ENCODE results near the gene DNAJC30. TPM values are rescaled to one million over a fixed set of nuclear protein-coding genes. Genes with fewer than 3 reads are reported as not detected.
A peak's percentile ranks its signal among the peaks of the same experiment; 100 is the strongest.

The DNAJC30 gene
- polyA plus RNA-seq, 1 donor from 2014 or later = 1.3 TPM

GRCh38 chr7:73702226-73702625, 19.0 kb upstream of the DNAJC30 start:
- H3K36me3 ChIP-seq (ENCODE audit: insufficient read depth, low read length) = no peaks in the 10 kb centered on the region
- no peaks in the 10 kb centered on the region for H3K9me2 ChIP-seq (ENCODE audit: insufficient read depth, low read length)
- H3F3A ChIP-seq (ENCODE audit: insufficient read depth, low read length, poor library complexity, severe bottlenecking) = no peaks in the 10 kb centered on the region
- TF ChIP-seq TAF1 (IDR thresholded peaks at IDR 0.05; ENCODE audit: low read depth) (no peak), EZH2 (IDR thresholded peaks at IDR 0.05; ENCODE audit: borderline replicate concordance, insufficient read depth, low read length, poor library complexity, severe bottlenecking) (no peak), SMC3 (conservative IDR thresholded peaks at IDR 0.05; ENCODE audit: poor library complexity) (no peak), MXI1 (conservative IDR thresholded peaks at IDR 0.05; ENCODE audit: poor library complexity, severe bottlenecking) (no peak), EP300 (conservative IDR thresholded peaks at IDR 0.05; ENCODE audit: poor library complexity, severe bottlenecking) (no peak), POLR2AphosphoS5 (IDR thresholded peaks at IDR 0.05) (no peak), CTCF (IDR thresholded peaks at IDR 0.05; ENCODE audit: poor library complexity, severe bottlenecking) (no peak), REST (IDR thresholded peaks at IDR 0.05; ENCODE audit: borderline replicate concordance) (no peak), RAD21 (conservative IDR thresholded peaks at IDR 0.05) (no peak)
- H3K9me3 ChIP-seq (ENCODE audit: low read length) = no peaks in the 10 kb centered on the region
- no peak overlapping the region for H3K4me3 ChIP-seq (ENCODE audit: low read length)
- no peaks in the 10 kb centered on the region for H4K20me1 ChIP-seq (ENCODE audit: insufficient read depth)
- H3K27me3 ChIP-seq (ENCODE audit: insufficient read depth, low read depth, low read length) = no peaks in the 10 kb centered on the region
- no peak overlapping the region for H2AFZ ChIP-seq (ENCODE audit: low read depth, low read length)
- no peaks in the 10 kb centered on the region for H3K79me2 ChIP-seq (replicated peaks; ENCODE audit: insufficient read depth, low read length)
- no peak overlapping the region for H3K9ac ChIP-seq (ENCODE audit: low read length)
- no peak overlapping the region for H3K27ac ChIP-seq (ENCODE audit: low read length)
- H3K4me2 ChIP-seq (ENCODE audit: low read length) = no peak overlapping the region

- no peaks in the 10 kb centered on the region for H3K36me3 ChIP-seq (ENCODE audit: insufficient read depth, low read length)
These were observed 18.2 kb upstream of the DNAJC30 start for GRCh38 chr7:73701357-73701995.

More at GRCh38 chr7:73701357-73701995, 18.2 kb upstream of the DNAJC30 start:
- Histone ChIP-seq H4K20me1 (ENCODE audit: insufficient read depth) (no peaks in the 10 kb centered on the region), H2AFZ (ENCODE audit: low read depth, low read length) (no peak overlapping the region), H3K4me2 (ENCODE audit: low read length) (no peak overlapping the region), H3K27ac (ENCODE audit: low read length) (no peak overlapping the region), H3K9me3 (ENCODE audit: low read length) (no peaks in the 10 kb centered on the region), H3F3A (ENCODE audit: insufficient read depth, low read length, poor library complexity, severe bottlenecking) (no peaks in the 10 kb centered on the region), H3K9ac (ENCODE audit: low read length) (no peak overlapping the region), H3K79me2 (replicated peaks; ENCODE audit: insufficient read depth, low read length) (no peaks in the 10 kb centered on the region), H3K27me3 (ENCODE audit: insufficient read depth, low read depth, low read length) (no peaks in the 10 kb centered on the region), H3K9me2 (ENCODE audit: insufficient read depth, low read length) (no peaks in the 10 kb centered on the region), H3K4me3 (ENCODE audit: low read length) (no peak overlapping the region)
- peak; percentile 46 for TF ChIP-seq CTCF (IDR thresholded peaks at IDR 0.05; ENCODE audit: poor library complexity, severe bottlenecking)
- no peak for TF ChIP-seq TAF1 (IDR thresholded peaks at IDR 0.05; ENCODE audit: low read depth)
